Activated T-helper 2 cell treated with anti-CD3 and anti-CD28 coated beads, Interferon-gamma antibody, Interleukin-2, Interleukin-4, amounts not matched to agents 10 μg/mL and 5 μg/mL and 100 μg/mL, durations not matched to agents 14 hours and 24 hours and 36 hours (primary cell): ENCODE data around the gene TMEM100. TPM values are rescaled to one million over a fixed set of nuclear protein-coding genes. Genes with fewer than 3 reads are reported as not detected.

Experiments used
- DNase-seq: peaks from one replicate; pipeline ENCODE4 v3.0.0; 2021; ENCODE audit warnings: low spot score
- H3K27ac Mint-ChIP-seq: one replicate; pipeline ENCODE4 v1.8.0; 2021; ENCODE audit warnings: mixed read lengths
- H3K27me3 Mint-ChIP-seq: one replicate; pipeline ENCODE4 v1.8.0; 2021; ENCODE audit warnings: low read depth, mixed read lengths
- H3K36me3 Mint-ChIP-seq: one replicate; pipeline ENCODE4 v1.8.0; 2021; ENCODE audit warnings: low read depth, mixed read lengths
- H3K4me1 Mint-ChIP-seq: one replicate; pipeline ENCODE4 v1.8.0; 2021; ENCODE audit warnings: low read depth, mixed read lengths
- H3K4me3 Mint-ChIP-seq: one replicate; pipeline ENCODE4 v1.8.0; 2021; ENCODE audit warnings: low read depth, mild to moderate bottlenecking, moderate library complexity, mixed read lengths
- H3K9me3 Mint-ChIP-seq: one replicate; pipeline ENCODE4 v1.8.0; 2021; ENCODE audit warnings: mixed read lengths
- intact Hi-C: fragments of 100-400 bp; cut with micrococcal nuclease; formaldehyde crosslinking; loops from one replicate; pipeline ENCODE4 v1.15.1; 2023
- total RNA-seq: library from RNA; stranded (reverse); gene quantifications from 2 replicates; pipeline ENCODE4 v1.2.3, GENCODE V29; 2022

Gene TMEM100
- total RNA-seq, 1 donor from 2014 or later = not detected

GRCh38 chr17:55704401-55704800 is 18.3 kb downstream of the TMEM100 start:
- Mint-ChIP-seq H3K9me3 (no peaks in the 10 kb centered on the region), H3K27ac (no peak overlapping the region), H3K27me3 (peaks cover 3% of the 10 kb centered on the region), H3K4me3 (no peak overlapping the region), H3K4me1 (no peaks in the 10 kb centered on the region), H3K36me3 (no peaks in the 10 kb centered on the region)
- intact Hi-C loops = no loop called here
- no peak for DNase-seq

GRCh38 chr17:55702150-55702549 is 20.5 kb downstream of the TMEM100 start:
- H3K9me3 Mint-ChIP-seq = no peaks in the 10 kb centered on the region
- H3K4me3 Mint-ChIP-seq = no peak overlapping the region
- H3K36me3 Mint-ChIP-seq = no peaks in the 10 kb centered on the region
- no peak for DNase-seq
- intact Hi-C loops = no loop called here
- H3K27me3 Mint-ChIP-seq = peaks cover 7% of the 10 kb centered on the region
- H3K4me1 Mint-ChIP-seq = no peaks in the 10 kb centered on the region
- H3K27ac Mint-ChIP-seq = no peak overlapping the region

- intact Hi-C loops = no loop called here
- no peak for DNase-seq
- H3K27me3 Mint-ChIP-seq = peaks cover 12% of the 10 kb centered on the region
- no peaks in the 10 kb centered on the region for H3K4me1 Mint-ChIP-seq
- no peaks in the 10 kb centered on the region for H3K36me3 Mint-ChIP-seq
- no peaks in the 10 kb centered on the region for H3K9me3 Mint-ChIP-seq
- no peak overlapping the region for H3K27ac Mint-ChIP-seq
- H3K4me3 Mint-ChIP-seq = no peak overlapping the region
Observed at GRCh38 chr17:55699181-55699860, 23.3 kb downstream of the TMEM100 start.

- no peak overlapping the region for H3K4me3 Mint-ChIP-seq
- H3K9me3 Mint-ChIP-seq = no peaks in the 10 kb centered on the region
- intact Hi-C loops = no loop called here
- H3K4me1 Mint-ChIP-seq = no peaks in the 10 kb centered on the region
- no peak for DNase-seq
- no peaks in the 10 kb centered on the region for H3K36me3 Mint-ChIP-seq
- H3K27me3 Mint-ChIP-seq = peaks cover 11% of the 10 kb centered on the region
- no peak overlapping the region for H3K27ac Mint-ChIP-seq
Observed at GRCh38 chr17:55694286-55694910, 28.3 kb downstream of the TMEM100 start.

GRCh38 chr17:55693254-55694216 is 29.1 kb downstream of the TMEM100 start:
- no peak for DNase-seq
- Mint-ChIP-seq H3K27me3 (peaks cover 14% of the 10 kb centered on the region), H3K9me3 (no peaks in the 10 kb centered on the region), H3K4me3 (no peak overlapping the region), H3K36me3 (no peaks in the 10 kb centered on the region), H3K27ac (no peak overlapping the region), H3K4me1 (no peaks in the 10 kb centered on the region)
- intact Hi-C loops = no loop called here

GRCh38 chr17:55692276-55692675 is 30.4 kb downstream of the TMEM100 start:
- no peak overlapping the region for H3K4me3 Mint-ChIP-seq
- DNase-seq = no peak
- H3K9me3 Mint-ChIP-seq = no peaks in the 10 kb centered on the region
- peaks cover 10% of the 10 kb centered on the region for H3K27me3 Mint-ChIP-seq
- no peaks in the 10 kb centered on the region for H3K4me1 Mint-ChIP-seq
- no peak overlapping the region for H3K27ac Mint-ChIP-seq
- no peaks in the 10 kb centered on the region for H3K36me3 Mint-ChIP-seq
- intact Hi-C loops = no loop called here

GRCh38 chr17:55691666-55692065 is 31.0 kb downstream of the TMEM100 start:
- DNase-seq = no peak
- no peaks in the 10 kb centered on the region for H3K9me3 Mint-ChIP-seq
- intact Hi-C loops = no loop called here
- H3K27ac Mint-ChIP-seq = no peak overlapping the region
- peaks cover 10% of the 10 kb centered on the region for H3K27me3 Mint-ChIP-seq
- no peak overlapping the region for H3K4me3 Mint-ChIP-seq
- no peaks in the 10 kb centered on the region for H3K36me3 Mint-ChIP-seq
- no peaks in the 10 kb centered on the region for H3K4me1 Mint-ChIP-seq

GRCh38 chr17:55690105-55690508 is 32.6 kb downstream of the TMEM100 start:
- intact Hi-C loops = no loop called here

GRCh38 chr17:55689672-55690071 is 33.0 kb downstream of the TMEM100 start:
- H3K27me3 Mint-ChIP-seq = peaks cover 8% of the 10 kb centered on the region
- no peaks in the 10 kb centered on the region for H3K36me3 Mint-ChIP-seq
- intact Hi-C loops = no loop called here
- H3K27ac Mint-ChIP-seq = no peak overlapping the region
- DNase-seq = no peak
- no peaks in the 10 kb centered on the region for H3K9me3 Mint-ChIP-seq
- no peak overlapping the region for H3K4me3 Mint-ChIP-seq
- H3K4me1 Mint-ChIP-seq = no peaks in the 10 kb centered on the region

More at GRCh38 chr17:55690105-55690508, 32.6 kb downstream of the TMEM100 start:
- Mint-ChIP-seq H3K36me3 (no peaks in the 10 kb centered on the region), H3K9me3 (no peaks in the 10 kb centered on the region), H3K4me3 (no peak overlapping the region), H3K27ac (no peak overlapping the region), H3K4me1 (no peaks in the 10 kb centered on the region), H3K27me3 (peaks cover 5% of the 10 kb centered on the region)
- no peak for DNase-seq

- peaks cover 9% of the 10 kb centered on the region for H3K27me3 Mint-ChIP-seq
- intact Hi-C loops = no loop called here
- no peak overlapping the region for H3K4me3 Mint-ChIP-seq
- no peaks in the 10 kb centered on the region for H3K9me3 Mint-ChIP-seq
- no peak overlapping the region for H3K27ac Mint-ChIP-seq
- H3K36me3 Mint-ChIP-seq = no peaks in the 10 kb centered on the region
- no peaks in the 10 kb centered on the region for H3K4me1 Mint-ChIP-seq
- DNase-seq = no peak
Observed at GRCh38 chr17:55688057-55688456, 34.6 kb downstream of the TMEM100 start.

GRCh38 chr17:55687037-55687436 is 35.6 kb downstream of the TMEM100 start:
- intact Hi-C loops = no loop called here
- Mint-ChIP-seq H3K4me3 (no peak overlapping the region), H3K36me3 (no peaks in the 10 kb centered on the region), H3K9me3 (no peaks in the 10 kb centered on the region), H3K27me3 (peaks cover 9% of the 10 kb centered on the region), H3K4me1 (no peaks in the 10 kb centered on the region), H3K27ac (no peak overlapping the region)
- no peak for DNase-seq

GRCh38 chr17:55683550-55684315 is 38.9 kb downstream of the TMEM100 start:
- no peaks in the 10 kb centered on the region for H3K4me1 Mint-ChIP-seq
- intact Hi-C loops = no loop called here
- H3K4me3 Mint-ChIP-seq = no peak overlapping the region
- no peak for DNase-seq
- H3K27me3 Mint-ChIP-seq = peaks cover 15% of the 10 kb centered on the region
- no peak overlapping the region for H3K27ac Mint-ChIP-seq
- H3K9me3 Mint-ChIP-seq = no peaks in the 10 kb centered on the region
- no peaks in the 10 kb centered on the region for H3K36me3 Mint-ChIP-seq
